DOHH2 (cell line): ENCODE data around the gene LRMDA.

Experiments
- H3F3A ChIP-seq: fragments of 200-600 bp; sonication (generic), shearing (Covaris generic); 2 replicates; pipeline ENCODE4 v1.6.0; 2016; ENCODE audit warnings: antibody characterized with exemption, mild to moderate bottlenecking; ENCODE audit not compliant: control insufficient read depth, insufficient read depth
- H3K27ac ChIP-seq: fragments of 200-600 bp; sonication (generic); 2 replicates; pipeline ENCODE4 v1.5.1; 2014; ENCODE audit warnings: low read depth, mild to moderate bottlenecking, low read length, moderate library complexity
- H3K27me3 ChIP-seq: fragments of 200-600 bp; sonication (generic); 2 replicates; pipeline ENCODE4 v1.6.1; 2014; ENCODE audit warnings: mild to moderate bottlenecking, low read length, mixed read lengths; ENCODE audit not compliant: control insufficient read depth
- H3K36me3 ChIP-seq: fragments of 200-600 bp; sonication (generic); 2 replicates; pipeline ENCODE4 v1.6.1; 2014; ENCODE audit warnings: mild to moderate bottlenecking, low read length, moderate library complexity, mixed read lengths; ENCODE audit not compliant: control insufficient read depth
- H3K4me1 ChIP-seq: fragments of 200-600 bp; sonication (generic); 2 replicates; pipeline ENCODE4 v1.6.1; 2014; ENCODE audit warnings: mild to moderate bottlenecking, low read length, mixed read lengths; ENCODE audit not compliant: control insufficient read depth
- H3K4me2 ChIP-seq: fragments of 200-600 bp; sonication (generic); 2 replicates; pipeline ENCODE4 v1.6.0; 2014; ENCODE audit warnings: mild to moderate bottlenecking, low read length, moderate library complexity
- H3K4me3 ChIP-seq: fragments of 200-600 bp; sonication (generic); 2 replicates; pipeline ENCODE4 v1.5.1; 2014; ENCODE audit warnings: mild to moderate bottlenecking, low read length, mixed read lengths
- H3K79me2 ChIP-seq: fragments of 200-600 bp; sonication (generic); 2 replicates; pipeline ENCODE4 v1.6.1; 2014; ENCODE audit warnings: mild to moderate bottlenecking, low read length, mixed read lengths; ENCODE audit not compliant: control insufficient read depth
- H3K9me2 ChIP-seq: fragments of 200-600 bp; sonication (generic); replicated peaks from 2 replicates; pipeline ENCODE4 v1.6.1; 2014; ENCODE audit warnings: mild to moderate bottlenecking, low read length, mixed read lengths; ENCODE audit not compliant: control insufficient read depth
- H3K9me3 ChIP-seq: fragments of 200-600 bp; sonication (generic); 2 replicates; pipeline ENCODE4 v1.6.1; 2014; ENCODE audit warnings: antibody characterized with exemption, low read length, mixed read lengths; ENCODE audit not compliant: control insufficient read depth, insufficient read depth
- H4K20me1 ChIP-seq: fragments of 200-600 bp; sonication (generic); 2 replicates; pipeline ENCODE4 v1.6.0; 2014; ENCODE audit warnings: low read depth, mild to moderate bottlenecking, antibody characterized with exemption, low read length, moderate library complexity; ENCODE audit not compliant: control insufficient read depth, insufficient read depth
- CTCF ChIP-seq: fragments of 200-600 bp; sonication (generic); IDR thresholded peaks from one replicate; pipeline ENCODE4 v1.5.1; 2014; ENCODE audit warnings: antibody characterized with exemption, mild to moderate bottlenecking, low read depth, low read length; ENCODE audit not compliant: poor library complexity, severe bottlenecking
- EZH2phosphoT487 ChIP-seq: fragments of 200-600 bp; sonication (generic); IDR thresholded peaks from 2 replicates; pipeline ENCODE4 v1.6.1; 2017; ENCODE audit warnings: borderline replicate concordance, mild to moderate bottlenecking, antibody characterized with exemption, low read length, moderate library complexity, mixed read lengths

LRMDA gene

GRCh38 chr10:75857896-75858295 lies 426.5 kb downstream of the LRMDA start:
- H3K4me2 ChIP-seq, result no peak overlapping the region
- no peak for TF ChIP-seq CTCF
- TF ChIP-seq EZH2phosphoT487, result no peak
- H3K27ac ChIP-seq, result no peak overlapping the region
- no peaks in the 10 kb centered on the region for H3K79me2 ChIP-seq
- H3K36me3 ChIP-seq, result no peaks in the 10 kb centered on the region
- no peak overlapping the region for H3K4me3 ChIP-seq
- H3K9me3 ChIP-seq, result no peaks in the 10 kb centered on the region
- no peaks in the 10 kb centered on the region for H3F3A ChIP-seq
- no peaks in the 10 kb centered on the region for H3K27me3 ChIP-seq
- H4K20me1 ChIP-seq, result no peaks in the 10 kb centered on the region
- no peaks in the 10 kb centered on the region for H3K4me1 ChIP-seq
- H3K9me2 ChIP-seq, result no peaks in the 10 kb centered on the region

GRCh38 chr10:75858339-75858738 lies 426.9 kb downstream of the LRMDA start:
- Histone ChIP-seq H3K4me3 (no peak overlapping the region), H3K79me2 (no peaks in the 10 kb centered on the region), H3F3A (no peaks in the 10 kb centered on the region), H3K9me3 (no peaks in the 10 kb centered on the region), H3K36me3 (no peaks in the 10 kb centered on the region), H3K27ac (no peak overlapping the region), H3K4me1 (no peaks in the 10 kb centered on the region), H3K27me3 (no peaks in the 10 kb centered on the region), H3K4me2 (no peak overlapping the region), H3K9me2 (no peaks in the 10 kb centered on the region), H4K20me1 (no peaks in the 10 kb centered on the region)
- TF ChIP-seq CTCF (no peak), EZH2phosphoT487 (no peak)

DNA sequence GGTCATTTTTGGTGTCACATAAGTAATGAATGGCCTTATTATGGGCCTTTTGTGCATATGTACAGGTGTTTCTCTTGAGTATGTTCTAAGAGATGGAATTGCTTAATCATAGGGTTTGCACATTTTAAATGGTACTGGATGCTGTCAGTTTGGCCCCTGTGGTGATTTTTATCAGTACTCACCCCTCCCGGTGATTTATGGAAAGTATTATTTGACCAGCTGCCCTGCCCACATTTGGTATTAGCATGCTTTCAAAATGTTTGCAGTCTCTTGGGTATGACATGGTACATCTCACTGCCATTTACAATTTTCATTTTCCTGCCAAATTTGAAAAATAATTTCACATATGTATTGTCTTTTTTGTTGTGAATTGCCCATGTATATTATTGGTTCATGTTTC lies 427.7 kb downstream of the LRMDA start:
- TF ChIP-seq CTCF, result no peak
- no peak for TF ChIP-seq EZH2phosphoT487
- Histone ChIP-seq H3K4me3 (no peak overlapping the region), H3K27ac (no peak overlapping the region)

GRCh38 chr10:75860009-75860408 lies 428.6 kb downstream of the LRMDA start:
- no peaks in the 10 kb centered on the region for H3K4me1 ChIP-seq
- H3K27ac ChIP-seq, result no peak overlapping the region
- H3K9me2 ChIP-seq, result no peaks in the 10 kb centered on the region
- TF ChIP-seq EZH2phosphoT487, result no peak
- no peak for TF ChIP-seq CTCF
- no peak overlapping the region for H3K4me3 ChIP-seq
- H3K79me2 ChIP-seq, result no peaks in the 10 kb centered on the region
- H3K9me3 ChIP-seq, result no peaks in the 10 kb centered on the region
- H3K27me3 ChIP-seq, result no peaks in the 10 kb centered on the region
- no peaks in the 10 kb centered on the region for H3F3A ChIP-seq
- H3K36me3 ChIP-seq, result no peaks in the 10 kb centered on the region
- no peak overlapping the region for H3K4me2 ChIP-seq
- no peaks in the 10 kb centered on the region for H4K20me1 ChIP-seq

More for the DNA sequence above, 427.7 kb downstream of the LRMDA start:
- no peaks in the 10 kb centered on the region for H4K20me1 ChIP-seq
- H3K36me3 ChIP-seq, result no peaks in the 10 kb centered on the region
- H3K9me3 ChIP-seq, result no peaks in the 10 kb centered on the region
- H3K4me1 ChIP-seq, result no peaks in the 10 kb centered on the region
- H3F3A ChIP-seq, result no peaks in the 10 kb centered on the region
- no peaks in the 10 kb centered on the region for H3K79me2 ChIP-seq
- no peaks in the 10 kb centered on the region for H3K9me2 ChIP-seq
- no peak overlapping the region for H3K4me2 ChIP-seq
- H3K27me3 ChIP-seq, result no peaks in the 10 kb centered on the region
